H9 (cell line): Measurements from ENCODE around the gene TFF2. TPM values are rescaled to one million over a fixed set of nuclear protein-coding genes. Genes with fewer than 3 reads are reported as not detected.

ENCODE experiments used
- DNase-seq: peaks from one replicate; pipeline ENCODE4 v3.0.0-alpha.2; 2017
- H2AFZ ChIP-seq: one replicate; pipeline ENCODE4 v1.6.1; 2013; ENCODE audit warnings: mild to moderate bottlenecking, low read length, control low read depth, moderate library complexity
- H2AK5ac ChIP-seq: 2 replicates; pipeline ENCODE4 v1.6.1; 2013; ENCODE audit warnings: low read length, control low read depth, mixed read lengths; ENCODE audit not compliant: insufficient read length
- H2BK120ac ChIP-seq: one replicate; pipeline ENCODE4 v1.6.1; 2013; ENCODE audit warnings: low read depth, mild to moderate bottlenecking, low read length, control low read depth, inconsistent platforms; ENCODE audit not compliant: poor library complexity, severe bottlenecking
- H2BK12ac ChIP-seq: 2 replicates; pipeline ENCODE4 v1.6.1; 2013; ENCODE audit warnings: low read length, control low read depth, mixed read lengths, low read depth; ENCODE audit not compliant: insufficient read length
- H2BK15ac ChIP-seq: 2 replicates; pipeline ENCODE4 v1.6.1; 2013; ENCODE audit warnings: low read depth, low read length, control low read depth
- H2BK20ac ChIP-seq: one replicate; pipeline ENCODE4 v1.6.1; 2013; ENCODE audit warnings: low read depth, mild to moderate bottlenecking, low read length, control low read depth, inconsistent platforms; ENCODE audit not compliant: poor library complexity, severe bottlenecking
- H2BK5ac ChIP-seq: 2 replicates; pipeline ENCODE4 v1.6.1; 2013; ENCODE audit warnings: low read length, control low read depth, mixed read lengths; ENCODE audit not compliant: insufficient read length
- H3K14ac ChIP-seq: 2 replicates; pipeline ENCODE4 v1.6.1; 2013; ENCODE audit warnings: low read length, control low read depth; ENCODE audit not compliant: insufficient read depth
- H3K18ac ChIP-seq: 2 replicates; pipeline ENCODE4 v1.6.1; 2013; ENCODE audit warnings: low read depth, mild to moderate bottlenecking, mixed read lengths, low read length, control low read depth; ENCODE audit not compliant: insufficient read length
- H3K23ac ChIP-seq: 2 replicates; pipeline ENCODE4 v1.6.1; 2013; ENCODE audit warnings: low read length, control low read depth, mixed read lengths, low read depth; ENCODE audit not compliant: insufficient read length
- H3K23me2 ChIP-seq: 2 replicates; pipeline ENCODE4 v1.6.1; 2013; ENCODE audit warnings: low read depth, mild to moderate bottlenecking, mixed read lengths, low read length, control low read depth; ENCODE audit not compliant: insufficient read length, poor library complexity, severe bottlenecking
- H3K27ac ChIP-seq: 2 replicates; pipeline ENCODE4 v1.5.1; 2013; ENCODE audit warnings: low read length, control low read depth, mixed read lengths, low read depth; ENCODE audit not compliant: insufficient read length
- H3K27me3 ChIP-seq: 2 replicates; pipeline ENCODE4 v1.6.1; 2013; ENCODE audit warnings: low read length, control low read depth, inconsistent platforms; ENCODE audit not compliant: insufficient read depth
- H3K4ac ChIP-seq: 2 replicates; pipeline ENCODE4 v1.6.1; 2013; ENCODE audit warnings: low read depth, mild to moderate bottlenecking, control low read depth, inconsistent platforms, low read length, moderate library complexity
- H3K4me1 ChIP-seq: 2 replicates; pipeline ENCODE4 v1.6.1; 2013; ENCODE audit warnings: low read length, control low read depth, inconsistent platforms; ENCODE audit not compliant: insufficient read depth
- H3K4me2 ChIP-seq: 2 replicates; pipeline ENCODE4 v1.6.1; 2013; ENCODE audit warnings: low read length, control low read depth, mixed read lengths; ENCODE audit not compliant: insufficient read length, insufficient read depth
- H3K56ac ChIP-seq: 2 replicates; pipeline ENCODE4 v1.6.1; 2013; ENCODE audit warnings: low read depth, mild to moderate bottlenecking, mixed read lengths, low read length, control low read depth; ENCODE audit not compliant: insufficient read length
- H3K79me1 ChIP-seq: 2 replicates; pipeline ENCODE4 v1.6.1; 2013; ENCODE audit warnings: low read depth, mild to moderate bottlenecking, moderate library complexity, low read length, control low read depth, inconsistent platforms; ENCODE audit not compliant: insufficient read depth, poor library complexity, severe bottlenecking
- H3K79me2 ChIP-seq: 2 replicates; pipeline ENCODE4 v1.6.1; 2013; ENCODE audit warnings: low read length, control low read depth, inconsistent platforms; ENCODE audit not compliant: insufficient read depth
- H3K9ac ChIP-seq: 2 replicates; pipeline ENCODE4 v1.6.1; 2013; ENCODE audit warnings: low read length, control low read depth, mixed read lengths; ENCODE audit not compliant: insufficient read length; ENCODE audit errors: extremely low read depth
- H3K9me3 ChIP-seq: one replicate; pipeline ENCODE4 v1.6.1; 2013; ENCODE audit warnings: low read depth, low read length, inconsistent platforms; ENCODE audit not compliant: control insufficient read depth
- H3T11ph ChIP-seq: one replicate; pipeline ENCODE4 v1.6.1; 2013; ENCODE audit warnings: mild to moderate bottlenecking, low read length, control low read depth, inconsistent platforms
- H4K20me1 ChIP-seq: one replicate; pipeline ENCODE4 v1.6.1; 2013; ENCODE audit not compliant: control insufficient read depth, insufficient read length, insufficient read depth
- H4K5ac ChIP-seq: 2 replicates; pipeline ENCODE4 v1.6.1; 2013; ENCODE audit warnings: low read depth, mild to moderate bottlenecking, mixed read lengths, low read length, control low read depth; ENCODE audit not compliant: insufficient read length
- H4K8ac ChIP-seq: replicated peaks from 2 replicates; pipeline ENCODE4 v1.6.1; 2013; ENCODE audit warnings: low read length, control low read depth, mixed read lengths, low read depth; ENCODE audit not compliant: insufficient read length
- H4K91ac ChIP-seq: 2 replicates; pipeline ENCODE4 v1.6.1; 2013; ENCODE audit warnings: low read depth, mild to moderate bottlenecking, moderate library complexity, mixed read lengths, low read length, control low read depth; ENCODE audit not compliant: insufficient read length
- H3K27ac Mint-ChIP-seq, 3 experiments: 2 replicates in 2 of 3; 3 replicates in 1 of 3; pipeline ENCODE4 v1.8.0; 2020 to 2021; ENCODE audit warnings: mixed read lengths in 3 of 3, mild to moderate bottlenecking in 1 of 3, moderate library complexity in 1 of 3
- H3K27me3 Mint-ChIP-seq: 2 replicates; pipeline ENCODE4 v1.8.0; 2021; ENCODE audit warnings: low read depth, mild to moderate bottlenecking, moderate library complexity, mixed read lengths
- H3K36me3 Mint-ChIP-seq, 3 experiments: 2 replicates in 2 of 3; 3 replicates in 1 of 3; pipeline ENCODE4 v1.8.0; 2020 to 2021; ENCODE audit warnings: low read depth in 3 of 3, mixed read lengths in 3 of 3; ENCODE audit not compliant: insufficient read depth in 1 of 3
- H3K4me1 Mint-ChIP-seq, 2 experiments: 2 replicates each; pipeline ENCODE4 v1.8.0; 2020; ENCODE audit warnings: mixed read lengths in 2 of 2
- H3K4me3 Mint-ChIP-seq, 2 experiments: 2 replicates in 1 of 2; 3 replicates in 1 of 2; pipeline ENCODE4 v1.8.0; 2020 to 2021; ENCODE audit warnings: mild to moderate bottlenecking in 2 of 2, mixed read lengths in 2 of 2, moderate library complexity in 1 of 2
- H3K9me3 Mint-ChIP-seq, 2 experiments: 2 replicates in 1 of 2; 3 replicates in 1 of 2; pipeline ENCODE4 v1.8.0; 2020; ENCODE audit warnings: mild to moderate bottlenecking in 2 of 2, mixed read lengths in 2 of 2, moderate library complexity in 1 of 2
- WGBS: extraction: QIAGEN DNeasy Blood & Tissue Kit; methylation state at CpG from one replicate; pipeline ENCODE4 v1.1.7; 2013; ENCODE audit warnings: missing lambda C conversion rate, low lambda C conversion rate, mixed read lengths; ENCODE audit not compliant: insufficient read length; ENCODE audit errors: extremely low coverage; 5-methylcytosine and 5-hydroxymethylcytosine counted together
- total RNA-seq: library from RNA; stranded (reverse); gene quantifications from 2 replicates; pipeline ENCODE4 v1.2.1, GENCODE V29; 2021
- TF ChIP-seq, protein P1 (sequence below): fragments of 200-600 bp; sonication (generic); conservative IDR thresholded peaks from 3 replicates; pipeline ENCODE4 v1.8.0; 2021; ENCODE audit warnings: antibody characterized with exemption, mild to moderate bottlenecking

TFF2 gene
- total RNA-seq, 1 experiment from 2014 or later = not detected

DNA sequence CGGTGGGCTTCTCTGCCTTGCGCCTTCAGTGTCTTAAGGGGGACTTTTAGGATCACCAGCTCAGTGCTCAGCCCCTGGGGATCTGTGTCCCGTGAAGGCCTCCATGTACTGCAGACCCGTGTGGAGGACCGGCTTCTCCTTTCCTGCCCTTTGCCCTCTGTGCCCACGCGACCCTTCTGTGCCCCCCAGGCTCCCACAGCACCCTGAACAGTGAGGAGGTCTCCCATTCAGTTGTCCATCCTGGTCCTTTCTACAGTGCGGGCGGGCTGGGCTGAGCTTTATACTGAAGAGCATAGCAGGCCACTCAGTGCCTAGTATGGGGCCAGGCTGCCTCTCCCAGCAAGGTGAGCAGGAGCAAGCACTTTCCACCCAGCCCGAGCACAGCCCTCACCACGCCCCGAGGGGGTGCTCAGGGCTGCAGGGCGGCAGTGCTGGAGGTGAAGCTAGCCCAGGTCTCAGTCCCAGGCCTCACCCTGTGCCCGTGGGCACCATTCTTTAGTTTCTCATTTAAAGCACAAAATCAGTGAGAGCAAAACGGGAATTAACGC lies 23.2 kb upstream of the TFF2 start:
- no peak overlapping the region for H2AK5ac ChIP-seq
- no peak overlapping the region for H2BK20ac ChIP-seq
- no peak overlapping the region for H2BK15ac ChIP-seq
- no peak overlapping the region for H3K4me2 ChIP-seq
- H2BK120ac ChIP-seq = no peak overlapping the region
- no peak overlapping the region for H3K14ac ChIP-seq
- no peak overlapping the region for H4K5ac ChIP-seq
- Mint-ChIP-seq H3K27ac (no peak overlapping the region), H3K4me1 (peaks cover 6 to 11% of the 10 kb centered on the region in 2 experiments), H3K36me3 (no peaks in the 10 kb centered on the region), H3K27me3 (peaks cover 31% of the 10 kb centered on the region), H3K4me3 (no peak overlapping the region), H3K9me3 (no peaks in the 10 kb centered on the region; a peak in 1 of 5 replicates)
- no peak overlapping the region for H2BK12ac ChIP-seq
- H3K9ac ChIP-seq = no peak overlapping the region
- H3K9me3 ChIP-seq = no peaks in the 10 kb centered on the region
- H3K27ac ChIP-seq = no peak overlapping the region
- TF ChIP-seq, protein P1, sequence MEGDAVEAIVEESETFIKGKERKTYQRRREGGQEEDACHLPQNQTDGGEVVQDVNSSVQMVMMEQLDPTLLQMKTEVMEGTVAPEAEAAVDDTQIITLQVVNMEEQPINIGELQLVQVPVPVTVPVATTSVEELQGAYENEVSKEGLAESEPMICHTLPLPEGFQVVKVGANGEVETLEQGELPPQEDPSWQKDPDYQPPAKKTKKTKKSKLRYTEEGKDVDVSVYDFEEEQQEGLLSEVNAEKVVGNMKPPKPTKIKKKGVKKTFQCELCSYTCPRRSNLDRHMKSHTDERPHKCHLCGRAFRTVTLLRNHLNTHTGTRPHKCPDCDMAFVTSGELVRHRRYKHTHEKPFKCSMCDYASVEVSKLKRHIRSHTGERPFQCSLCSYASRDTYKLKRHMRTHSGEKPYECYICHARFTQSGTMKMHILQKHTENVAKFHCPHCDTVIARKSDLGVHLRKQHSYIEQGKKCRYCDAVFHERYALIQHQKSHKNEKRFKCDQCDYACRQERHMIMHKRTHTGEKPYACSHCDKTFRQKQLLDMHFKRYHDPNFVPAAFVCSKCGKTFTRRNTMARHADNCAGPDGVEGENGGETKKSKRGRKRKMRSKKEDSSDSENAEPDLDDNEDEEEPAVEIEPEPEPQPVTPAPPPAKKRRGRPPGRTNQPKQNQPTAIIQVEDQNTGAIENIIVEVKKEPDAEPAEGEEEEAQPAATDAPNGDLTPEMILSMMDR = no peak
- no peaks in the 10 kb centered on the region for H4K20me1 ChIP-seq
- no peak for DNase-seq
- no peak overlapping the region for H2AFZ ChIP-seq
- H3K18ac ChIP-seq = no peak overlapping the region
- no peaks in the 10 kb centered on the region for H3K79me2 ChIP-seq
- H4K8ac ChIP-seq = no peak overlapping the region
- H3K27me3 ChIP-seq = no peaks in the 10 kb centered on the region
- H3K4me1 ChIP-seq = no peaks in the 10 kb centered on the region
- no peak overlapping the region for H3T11ph ChIP-seq
- no peaks in the 10 kb centered on the region for H3K23me2 ChIP-seq
- no peaks in the 10 kb centered on the region for H3K79me1 ChIP-seq
- H4K91ac ChIP-seq = no peak overlapping the region
- no peak overlapping the region for H3K23ac ChIP-seq
- no CpG with 5 or more reads among the region's 16 CpGs for WGBS
- H3K56ac ChIP-seq = no peak overlapping the region
- H3K4ac ChIP-seq = no peak overlapping the region
- H2BK5ac ChIP-seq = no peak overlapping the region
